Measurements from ENCODE around the gene DNAH8. TPM values are rescaled to one million over a fixed set of nuclear protein-coding genes. Genes with fewer than 3 reads are reported as not detected.

Gene DNAH8
- total RNA-seq, 4 donors from 2014 or later: not detected

DNA sequence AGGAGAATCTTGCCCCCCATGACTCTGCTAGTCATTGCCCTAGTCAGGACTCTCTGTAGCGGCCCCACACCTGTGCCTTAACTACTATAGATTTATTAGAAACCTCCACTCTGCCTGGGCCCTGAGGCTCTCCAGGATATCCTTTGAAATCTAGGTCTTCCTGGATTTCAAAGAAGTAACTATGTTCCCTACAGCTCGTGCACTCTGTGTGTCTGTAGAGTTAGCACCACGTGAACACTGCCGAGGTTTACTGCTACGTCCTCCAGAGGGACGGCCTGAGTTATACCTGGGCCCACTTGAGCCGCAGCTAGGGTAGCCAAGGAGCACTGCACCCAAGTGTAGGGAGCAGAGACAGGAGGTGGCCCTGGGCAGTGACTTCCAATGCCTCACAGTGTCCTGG, 353.3 kb downstream of the DNAH8 start:
- ATAC-seq (no peak), DNase-seq (no peak)
- intact Hi-C loops (cut with DNase I; ENCODE audit: low total_unique reads) (no loop called here), in situ Hi-C loops (cut with MboI; ENCODE audit: low sequenced_read_pairs in 4 of 4) (no loop called here)
- no peak for TF ChIP-seq POLR2A (IDR thresholded peaks at IDR 0.05)
- TF ChIP-seq, protein P1, sequence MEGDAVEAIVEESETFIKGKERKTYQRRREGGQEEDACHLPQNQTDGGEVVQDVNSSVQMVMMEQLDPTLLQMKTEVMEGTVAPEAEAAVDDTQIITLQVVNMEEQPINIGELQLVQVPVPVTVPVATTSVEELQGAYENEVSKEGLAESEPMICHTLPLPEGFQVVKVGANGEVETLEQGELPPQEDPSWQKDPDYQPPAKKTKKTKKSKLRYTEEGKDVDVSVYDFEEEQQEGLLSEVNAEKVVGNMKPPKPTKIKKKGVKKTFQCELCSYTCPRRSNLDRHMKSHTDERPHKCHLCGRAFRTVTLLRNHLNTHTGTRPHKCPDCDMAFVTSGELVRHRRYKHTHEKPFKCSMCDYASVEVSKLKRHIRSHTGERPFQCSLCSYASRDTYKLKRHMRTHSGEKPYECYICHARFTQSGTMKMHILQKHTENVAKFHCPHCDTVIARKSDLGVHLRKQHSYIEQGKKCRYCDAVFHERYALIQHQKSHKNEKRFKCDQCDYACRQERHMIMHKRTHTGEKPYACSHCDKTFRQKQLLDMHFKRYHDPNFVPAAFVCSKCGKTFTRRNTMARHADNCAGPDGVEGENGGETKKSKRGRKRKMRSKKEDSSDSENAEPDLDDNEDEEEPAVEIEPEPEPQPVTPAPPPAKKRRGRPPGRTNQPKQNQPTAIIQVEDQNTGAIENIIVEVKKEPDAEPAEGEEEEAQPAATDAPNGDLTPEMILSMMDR (IDR thresholded peaks at IDR 0.05 in 4 of 5, conservative IDR thresholded peaks at IDR 0.05 in 1 of 5): no peak
- H3K9me3 ChIP-seq: no peaks in the 10 kb centered on the region
- no peaks in the 10 kb centered on the region for H3K36me3 ChIP-seq
- no peak overlapping the region for H3K4me3 ChIP-seq
- H3K27ac ChIP-seq: no peak overlapping the region
- H3K27me3 ChIP-seq: peaks cover 0 to 4% (median 3%) of the 10 kb centered on the region in 3 donors
- no peaks in the 10 kb centered on the region for H3K4me1 ChIP-seq

DNA sequence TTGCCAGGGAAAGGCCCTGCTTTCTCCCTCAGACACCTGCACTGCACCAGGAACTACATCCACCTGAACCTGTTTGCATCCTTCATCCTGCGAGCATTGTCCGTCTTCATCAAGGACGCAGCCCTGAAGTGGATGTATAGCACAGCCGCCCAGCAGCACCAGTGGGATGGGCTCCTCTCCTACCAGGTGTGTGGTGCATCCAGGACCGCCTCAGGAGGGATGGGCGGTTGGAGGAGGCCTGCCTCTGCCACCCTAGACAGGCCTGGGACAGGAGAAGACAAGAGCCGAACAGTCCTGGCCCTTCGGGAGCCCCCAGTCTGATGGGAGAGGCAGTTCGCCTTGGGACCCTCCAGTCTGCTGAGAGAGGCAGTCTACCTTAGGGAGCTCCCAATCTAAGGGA, 357.7 kb downstream of the DNAH8 start:
- ATAC-seq: no peak
- intact Hi-C loops (cut with DNase I; ENCODE audit: low total_unique reads) (no loop called here), in situ Hi-C loops (cut with MboI; ENCODE audit: low sequenced_read_pairs in 4 of 4) (no loop called here)

DNA sequence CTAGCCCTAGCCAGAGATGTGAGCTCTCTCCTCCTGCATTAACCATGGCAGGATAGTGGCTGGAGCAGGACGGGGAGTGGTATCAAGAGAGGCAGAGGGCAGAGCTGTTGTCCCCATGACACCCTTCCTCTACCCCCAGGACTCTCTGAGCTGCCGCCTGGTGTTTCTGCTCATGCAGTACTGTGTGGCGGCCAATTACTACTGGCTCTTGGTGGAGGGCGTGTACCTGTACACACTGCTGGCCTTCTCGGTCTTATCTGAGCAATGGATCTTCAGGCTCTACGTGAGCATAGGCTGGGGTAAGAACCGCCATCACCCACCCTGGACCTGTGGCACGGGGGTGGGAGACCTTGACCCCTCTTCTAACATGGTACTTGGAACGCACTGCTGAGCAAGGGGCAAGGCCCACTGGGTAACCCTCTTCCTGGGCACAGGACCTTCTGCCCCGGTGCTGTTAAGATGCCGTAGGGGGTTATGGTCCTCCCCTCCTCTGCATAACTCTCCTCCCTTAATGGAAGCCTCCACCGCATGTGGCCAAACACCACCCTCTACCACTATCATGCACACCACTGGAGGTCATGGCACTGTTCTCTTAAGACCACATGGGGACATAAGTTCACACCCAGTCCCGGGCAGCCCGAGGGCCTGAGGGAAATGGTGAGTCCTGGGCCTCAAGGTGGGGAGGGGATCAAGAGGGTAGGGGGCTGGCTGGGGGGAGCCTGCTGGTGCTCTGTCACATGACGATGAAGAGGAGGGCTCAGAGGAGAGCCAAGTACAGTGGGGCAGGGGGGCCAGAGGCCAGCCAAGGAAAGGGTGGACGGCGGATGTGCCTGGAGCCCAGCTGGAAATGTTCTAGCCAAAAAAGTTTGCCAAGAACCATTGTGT, 358.6 kb downstream of the DNAH8 start:
- in situ Hi-C loops (cut with MboI; ENCODE audit: low sequenced_read_pairs in 4 of 4): no loop called here
- no peak for DNase-seq
- Histone ChIP-seq H3K27me3 (no peaks in the 10 kb centered on the region), H3K36me3 (no peaks in the 10 kb centered on the region), H3K4me3 (no peak overlapping the region), H3K9me3 (no peaks in the 10 kb centered on the region), H3K4me1 (no peaks in the 10 kb centered on the region), H3K27ac (no peak overlapping the region)
- no peak for ATAC-seq
- intact Hi-C loops (cut with DNase I; ENCODE audit: low total_unique reads): no loop called here
- TF ChIP-seq POLR2A (IDR thresholded peaks at IDR 0.05): no peak
- TF ChIP-seq, protein P1 (IDR thresholded peaks at IDR 0.05 in 4 of 5, conservative IDR thresholded peaks at IDR 0.05 in 1 of 5): no peak

More for the DNA sequence above, 357.7 kb downstream of the DNAH8 start:
- TF ChIP-seq, protein P1 (IDR thresholded peaks at IDR 0.05 in 4 of 5, conservative IDR thresholded peaks at IDR 0.05 in 1 of 5): no peak
- TF ChIP-seq POLR2A (IDR thresholded peaks at IDR 0.05): no peak
- Histone ChIP-seq H3K36me3 (no peaks in the 10 kb centered on the region), H3K27me3 (no peaks in the 10 kb centered on the region), H3K4me3 (no peak overlapping the region), H3K27ac (no peak overlapping the region), H3K9me3 (no peaks in the 10 kb centered on the region), H3K4me1 (no peaks in the 10 kb centered on the region)
- no peak for DNase-seq

DNA sequence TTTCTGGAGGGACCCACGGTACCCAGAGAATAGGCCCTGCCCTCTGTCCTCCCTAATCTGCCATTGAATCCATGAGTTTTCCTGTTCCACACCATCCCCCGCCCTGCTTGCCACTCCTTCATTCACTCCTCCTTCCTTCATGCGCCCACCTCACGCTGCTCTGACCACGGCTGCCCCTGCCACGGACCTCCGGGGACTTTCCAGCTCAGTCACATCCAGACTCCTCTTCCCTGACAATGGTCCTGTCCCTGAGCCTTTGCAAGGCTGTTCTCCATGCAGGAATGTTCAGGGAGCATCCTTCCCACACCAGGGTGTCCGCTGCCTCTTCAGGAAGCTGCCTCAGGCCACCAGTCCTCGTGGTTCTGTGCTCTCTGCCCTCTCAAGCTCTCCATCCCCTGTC, 359.4 kb downstream of the DNAH8 start:
- Histone ChIP-seq H3K27me3 (no peaks in the 10 kb centered on the region), H3K36me3 (no peaks in the 10 kb centered on the region), H3K27ac (no peak overlapping the region), H3K9me3 (no peaks in the 10 kb centered on the region), H3K4me1 (no peaks in the 10 kb centered on the region), H3K4me3 (no peak overlapping the region)
- no peak for DNase-seq
- TF ChIP-seq, protein P1 (IDR thresholded peaks at IDR 0.05 in 4 of 5, conservative IDR thresholded peaks at IDR 0.05 in 1 of 5): no peak
- TF ChIP-seq POLR2A (IDR thresholded peaks at IDR 0.05): no peak
- no peak for ATAC-seq
- in situ Hi-C loops (cut with MboI; ENCODE audit: low sequenced_read_pairs in 4 of 4): no loop called here
- intact Hi-C loops (cut with DNase I; ENCODE audit: low total_unique reads): no loop called here

Measured in gastrocnemius medialis (tissue), 4 donors.